ENCODE measurements around the gene GPR146. TPM values are rescaled to one million over a fixed set of nuclear protein-coding genes. Genes with fewer than 3 reads are reported as not detected.

The GPR146 gene
- total RNA-seq, 4 donors from 2014 or later: 9.2 to 14.5 TPM; not detected in 2

- no peaks in the 10 kb centered on the region for H3K36me3 ChIP-seq
- TF ChIP-seq EP300 (IDR thresholded peaks at IDR 0.05; ENCODE audit: low read depth): no peak
- TF ChIP-seq POLR2AphosphoS5 (IDR thresholded peaks at IDR 0.05): no peak
- TF ChIP-seq CTCF (IDR thresholded peaks at IDR 0.05): no peak
- no peak for TF ChIP-seq POLR2A (IDR thresholded peaks at IDR 0.05)
- no peaks in the 10 kb centered on the region for H3K27me3 ChIP-seq
- H3K4me3 ChIP-seq: no peak overlapping the region
- H3K9me3 ChIP-seq: no peaks in the 10 kb centered on the region
- peaks cover 7 to 41% (median 19%) of the 10 kb centered on the region in 4 donors for H3K4me1 ChIP-seq
- no peak overlapping the region for H3K27ac ChIP-seq
- DNase-seq: no peak
- intact Hi-C loops (cut with DNase I; ENCODE audit: low total_unique reads): no loop called here
- WGBS, 2 donors (ENCODE audit: low coverage in 1 of 2): 94% methylated on average over 61 of the region's 62 CpGs; no CpG with 5 or more reads in 1 of the 2 donors
- in situ Hi-C loops (cut with MboI; ENCODE audit: low pct_ligation_motif_present in 1 of 4, low pct_unique_long_range_greater_than_20kb in 1 of 4, low sequenced_read_pairs in 3 of 4): no loop called here
Measured at GRCh38 chr7:1057416-1058291, 13.3 kb downstream of the GPR146 start.

- H3K36me3 ChIP-seq: no peaks in the 10 kb centered on the region
- peaks cover 7 to 35% (median 19%) of the 10 kb centered on the region in 4 donors for H3K4me1 ChIP-seq
- WGBS, 2 donors (ENCODE audit: low coverage in 1 of 2): 79% methylated on average over 13 of the region's 13 CpGs; no CpG with 5 or more reads in 1 of the 2 donors
- no peaks in the 10 kb centered on the region for H3K9me3 ChIP-seq
- no peaks in the 10 kb centered on the region for H3K27me3 ChIP-seq
- no peak for DNase-seq
- no peak for TF ChIP-seq EP300 (IDR thresholded peaks at IDR 0.05; ENCODE audit: low read depth)
- TF ChIP-seq POLR2AphosphoS5 (IDR thresholded peaks at IDR 0.05): no peak
- no peak for TF ChIP-seq CTCF (IDR thresholded peaks at IDR 0.05)
- TF ChIP-seq POLR2A (IDR thresholded peaks at IDR 0.05): no peak
- in situ Hi-C loops (cut with MboI; ENCODE audit: low pct_ligation_motif_present in 1 of 4, low pct_unique_long_range_greater_than_20kb in 1 of 4, low sequenced_read_pairs in 3 of 4) (no loop called here), intact Hi-C loops (cut with DNase I; ENCODE audit: low total_unique reads) (no loop called here)
- H3K4me3 ChIP-seq: no peak overlapping the region
- peak overlapping the region in 1 of 4 donors; percentile 39 for H3K27ac ChIP-seq
Measured at GRCh38 chr7:1058311-1058710, 14.0 kb downstream of the GPR146 start.

GRCh38 chr7:1058821-1059199, 14.5 kb downstream of the GPR146 start:
- H3K4me3 ChIP-seq: no peak overlapping the region
- no peaks in the 10 kb centered on the region for H3K27me3 ChIP-seq
- TF ChIP-seq POLR2A (IDR thresholded peaks at IDR 0.05): no peak
- no peak for TF ChIP-seq POLR2AphosphoS5 (IDR thresholded peaks at IDR 0.05)
- H3K4me1 ChIP-seq: peaks cover 7 to 32% (median 19%) of the 10 kb centered on the region in 4 donors
- WGBS, 2 donors (ENCODE audit: low coverage in 1 of 2): 83 to 94% methylated on average over 7 to 10 of the region's 10 CpGs
- intact Hi-C loops (cut with DNase I; ENCODE audit: low total_unique reads): no loop called here
- no peaks in the 10 kb centered on the region for H3K36me3 ChIP-seq
- no peak for DNase-seq
- in situ Hi-C loops (cut with MboI; ENCODE audit: low pct_ligation_motif_present in 1 of 4, low pct_unique_long_range_greater_than_20kb in 1 of 4, low sequenced_read_pairs in 3 of 4): no loop called here
- H3K27ac ChIP-seq: peak overlapping the region in 3 of 4 donors; percentile 39 to 47 (median 39)
- no peaks in the 10 kb centered on the region for H3K9me3 ChIP-seq

- in situ Hi-C loops (cut with MboI; ENCODE audit: low pct_ligation_motif_present in 1 of 4, low pct_unique_long_range_greater_than_20kb in 1 of 4, low sequenced_read_pairs in 3 of 4) (loop anchor here in 3 of 4 donors (5.0 to 10.0 kb wide), 2 partner anchors 65 to 67 kb away; no protein-coding TSS in a partner anchor), intact Hi-C loops (cut with DNase I; ENCODE audit: low total_unique reads) (no loop called here)
- Histone ChIP-seq H3K9me3 (no peaks in the 10 kb centered on the region), H3K27ac (peak overlapping the region; percentile 17 to 47 (median 39)), H3K36me3 (no peaks in the 10 kb centered on the region), H3K4me3 (no peak overlapping the region), H3K4me1 (peaks cover 7 to 26% (median 17%) of the 10 kb centered on the region in 4 donors), H3K27me3 (no peaks in the 10 kb centered on the region)
- peak; percentile 56 for DNase-seq
- no peak for TF ChIP-seq POLR2A (IDR thresholded peaks at IDR 0.05)
- TF ChIP-seq POLR2AphosphoS5 (IDR thresholded peaks at IDR 0.05): no peak
- no peak for TF ChIP-seq EP300 (IDR thresholded peaks at IDR 0.05; ENCODE audit: low read depth)
- no peak for TF ChIP-seq CTCF (IDR thresholded peaks at IDR 0.05)
- 67% methylated on average over 55 of the region's 55 CpGs; no CpG with 5 or more reads in 1 of the 2 donors for WGBS, 2 donors (ENCODE audit: low coverage in 1 of 2)
Measured at GRCh38 chr7:1059200-1060091, 15.1 kb downstream of the GPR146 start.

All from transverse colon (tissue), 4 donors.